Measurements from ENCODE around the gene ZFX. TPM values are rescaled to one million over a fixed set of nuclear protein-coding genes. Genes with fewer than 3 reads are reported as not detected.

The ZFX gene
- polyA plus RNA-seq, 4 donors = 28.1 to 31.5 (median 30.5) TPM

GRCh38 chrX:24231641-24232179, 82.2 kb downstream of the ZFX start:
- DNase-seq (ENCODE audit: low read depth in 4 of 4, low spot score in 3 of 4) = no peak

GRCh38 chrX:24232796-24233195, 83.3 kb downstream of the ZFX start:
- no peak for DNase-seq (ENCODE audit: low read depth in 4 of 4, low spot score in 3 of 4)

- DNase-seq (ENCODE audit: low read depth in 4 of 4, low spot score in 3 of 4) = no peak
Measured at GRCh38 chrX:24235084-24235710, 85.7 kb downstream of the ZFX start.

GRCh38 chrX:24241822-24242648, 92.5 kb downstream of the ZFX start:
- DNase-seq (ENCODE audit: low read depth in 4 of 4, low spot score in 3 of 4) = peak in 1 of 4 donors; percentile 17

GRCh38 chrX:24242649-24243175, 93.2 kb downstream of the ZFX start:
- DNase-seq (ENCODE audit: low read depth in 4 of 4, low spot score in 3 of 4) = no peak

GRCh38 chrX:24243188-24243587, 93.7 kb downstream of the ZFX start:
- no peak for DNase-seq (ENCODE audit: low read depth in 4 of 4, low spot score in 3 of 4)

GRCh38 chrX:24243692-24244091, 94.2 kb downstream of the ZFX start:
- DNase-seq (ENCODE audit: low read depth in 4 of 4, low spot score in 3 of 4) = no peak

- no peak for DNase-seq (ENCODE audit: low read depth in 4 of 4, low spot score in 3 of 4)
Measured at GRCh38 chrX:24245202-24245601, 95.7 kb downstream of the ZFX start.

- no peak for DNase-seq (ENCODE audit: low read depth in 4 of 4, low spot score in 3 of 4)
Measured at GRCh38 chrX:24248042-24248441, 98.5 kb downstream of the ZFX start.

GRCh38 chrX:24253030-24253429, 103.5 kb downstream of the ZFX start:
- no peak for DNase-seq (ENCODE audit: low read depth in 4 of 4, low spot score in 3 of 4)

GRCh38 chrX:24253469-24253868, 103.9 kb downstream of the ZFX start:
- DNase-seq (ENCODE audit: low read depth in 4 of 4, low spot score in 3 of 4) = no peak

- no peak for DNase-seq (ENCODE audit: low read depth in 4 of 4, low spot score in 3 of 4)
Measured at GRCh38 chrX:24257011-24257410, 107.5 kb downstream of the ZFX start.

- DNase-seq (ENCODE audit: low read depth in 4 of 4, low spot score in 3 of 4) = peak in 1 of 4 donors; percentile 39
Measured at GRCh38 chrX:24259544-24260240, 110.2 kb downstream of the ZFX start.

GRCh38 chrX:24260842-24261550, 111.5 kb downstream of the ZFX start:
- DNase-seq (ENCODE audit: low read depth in 4 of 4, low spot score in 3 of 4) = no peak

- no peak for DNase-seq (ENCODE audit: low read depth in 4 of 4, low spot score in 3 of 4)
Measured at GRCh38 chrX:24262309-24262708, 112.8 kb downstream of the ZFX start.

- DNase-seq (ENCODE audit: low read depth in 4 of 4, low spot score in 3 of 4) = no peak
Measured at GRCh38 chrX:24264383-24264782, 114.9 kb downstream of the ZFX start.

Data from left renal pelvis (tissue), 4 donors.